KG1 (cell line): ENCODE results near the gene CAPNS1.

ENCODE experiments used
- DNase-seq: peaks from one replicate; lab custom pipeline; 2025; lab: John Stamatoyannopoulos, UW

CAPNS1 gene

DNA sequence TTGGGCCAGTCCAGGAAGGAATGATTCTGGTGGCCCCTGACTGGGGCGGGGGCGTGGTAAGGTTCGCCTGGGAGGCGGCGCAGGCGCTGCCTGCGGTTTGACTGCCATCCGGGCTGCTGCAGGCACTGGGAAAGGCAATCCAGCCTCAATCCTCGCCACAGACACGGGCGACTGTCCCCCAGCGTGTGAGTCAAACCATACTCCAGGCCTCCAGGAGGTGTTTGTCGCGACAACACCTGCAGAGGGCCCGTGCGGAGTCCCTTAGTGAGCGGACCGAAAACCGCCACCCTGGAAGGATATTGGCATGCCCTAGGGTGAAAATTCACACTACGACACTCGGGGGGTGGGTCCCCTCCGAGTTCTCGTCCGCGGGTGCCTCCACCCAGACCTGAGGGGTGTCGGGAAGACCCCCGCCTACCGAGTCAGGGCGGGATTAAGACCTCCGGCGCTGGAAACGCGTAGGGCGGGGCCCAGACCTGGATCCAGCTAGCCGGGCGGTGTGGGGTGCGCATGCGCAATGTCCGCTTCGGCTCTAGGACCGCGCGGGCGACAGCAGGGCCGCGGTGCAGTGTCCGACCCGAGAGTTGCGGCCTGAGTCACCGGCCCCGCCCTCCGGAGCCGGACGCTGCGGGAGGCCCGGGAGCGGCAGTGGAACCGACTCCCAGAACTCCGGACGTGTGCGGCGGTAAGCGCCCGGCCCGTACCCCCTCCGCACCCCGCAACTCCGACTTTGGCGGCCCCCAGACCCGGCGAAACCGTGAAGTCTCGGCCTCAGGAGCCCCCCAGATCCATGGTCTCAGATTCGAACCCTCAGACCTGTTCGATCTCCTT lies at the start of gene CAPNS1:
Gene CAPNS1, plus strand, starts transcription at position 594 of the 831 bp plus-strand sequence. CDS start 946 bp downstream, outside the sequence.
- peak; percentile 89 for DNase-seq

DNA sequence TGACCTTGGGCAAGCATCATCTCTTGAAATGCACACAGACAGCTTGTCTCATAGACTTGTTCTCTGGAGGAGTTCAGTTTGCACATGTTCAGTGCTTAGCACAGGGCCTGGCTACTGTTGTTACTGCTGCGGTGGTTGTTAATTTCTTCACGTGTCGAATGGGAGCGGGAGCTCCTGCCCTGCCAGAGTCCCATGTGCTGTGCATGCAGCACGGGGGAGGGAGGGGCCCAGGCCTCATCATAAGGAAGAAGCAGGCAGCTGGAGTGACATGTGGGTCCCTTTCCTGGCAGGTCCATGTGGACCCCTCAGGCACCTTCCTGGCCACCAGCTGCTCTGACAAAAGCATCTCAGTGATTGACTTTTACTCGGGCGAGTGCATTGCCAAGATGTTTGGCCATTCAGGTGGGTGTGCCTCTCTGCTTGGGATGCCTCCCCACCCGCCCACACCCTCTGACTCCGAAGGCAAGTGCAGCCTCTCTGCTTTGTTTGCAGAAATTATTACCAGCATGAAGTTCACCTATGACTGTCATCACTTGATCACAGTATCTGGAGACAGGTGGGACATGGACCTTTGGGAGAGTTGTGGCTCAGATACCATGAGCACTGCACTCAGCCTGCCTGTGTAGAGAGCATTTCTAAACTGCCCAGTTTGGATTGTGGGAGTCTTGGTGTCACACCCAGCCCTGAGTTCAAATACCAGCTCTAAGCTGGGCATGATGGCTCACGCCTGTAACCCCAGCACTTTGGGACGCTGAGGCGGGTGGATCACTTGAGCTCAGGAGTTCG lies 48.8 kb upstream of the CAPNS1 start:
- no peak for DNase-seq

DNA sequence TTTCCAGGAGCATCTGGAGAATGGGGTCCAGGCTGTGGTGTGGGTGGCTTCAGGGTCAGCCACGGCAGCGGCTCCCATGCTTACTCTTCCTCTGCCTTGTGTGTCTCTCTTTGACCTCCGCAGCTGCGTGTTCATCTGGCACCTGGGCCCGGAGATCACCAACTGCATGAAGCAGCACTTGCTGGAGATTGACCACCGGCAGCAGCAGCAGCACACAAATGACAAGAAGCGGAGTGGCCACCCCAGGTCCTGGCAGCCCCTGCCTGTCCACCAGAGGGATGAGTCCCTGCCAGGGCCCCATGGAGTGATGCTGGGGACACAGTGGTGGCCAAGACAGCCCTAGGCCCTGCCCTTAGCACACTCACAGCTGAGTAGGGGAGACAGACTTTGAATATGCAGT lies 47.3 kb upstream of the CAPNS1 start:
- no peak for DNase-seq

DNA sequence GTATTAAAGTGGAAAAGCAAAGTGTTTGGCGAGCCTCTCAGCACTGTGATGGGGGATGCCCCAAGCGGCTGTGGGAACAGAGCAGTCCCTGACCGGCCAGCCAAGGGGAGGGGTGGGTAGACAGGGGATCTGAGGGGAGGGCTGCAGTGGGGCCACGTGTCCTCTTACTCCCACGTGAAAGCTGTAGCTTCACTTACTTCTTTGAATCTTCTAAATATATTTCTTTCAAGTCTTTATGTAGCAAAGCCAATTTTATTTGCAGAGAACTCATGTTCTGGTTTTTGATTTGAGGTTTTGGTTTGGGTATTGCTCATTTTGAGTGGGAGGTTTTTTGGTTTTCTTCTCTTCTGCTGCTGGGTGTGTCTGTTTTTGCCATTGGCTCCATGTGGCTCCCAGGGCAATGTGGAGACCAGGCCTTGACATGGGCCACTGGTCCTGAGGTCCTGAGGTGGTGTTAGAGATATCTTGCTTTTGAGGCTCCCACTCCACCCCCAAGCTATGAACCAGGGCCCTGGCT lies 46.7 kb upstream of the CAPNS1 start:
- no peak for DNase-seq

DNA sequence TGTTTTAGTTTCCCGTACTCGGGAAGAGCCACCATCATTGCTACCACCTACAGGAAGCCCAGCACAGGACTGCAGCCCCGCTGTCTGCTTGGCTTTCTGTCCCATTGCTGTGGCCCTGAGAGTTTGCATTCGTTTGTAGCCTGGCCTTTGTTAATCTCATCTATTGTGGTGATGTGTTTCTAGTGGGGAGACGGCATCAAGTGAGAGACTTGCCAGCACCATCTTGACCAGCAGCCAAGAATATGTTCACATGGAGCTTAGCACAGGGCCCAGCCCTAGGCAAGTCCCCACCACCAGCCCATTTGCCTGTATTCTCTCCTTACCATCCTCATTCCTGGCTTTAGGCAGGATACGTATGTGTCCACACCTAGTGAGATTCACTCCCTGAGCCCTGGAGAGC lies 46.2 kb upstream of the CAPNS1 start:
- DNase-seq = no peak

DNA sequence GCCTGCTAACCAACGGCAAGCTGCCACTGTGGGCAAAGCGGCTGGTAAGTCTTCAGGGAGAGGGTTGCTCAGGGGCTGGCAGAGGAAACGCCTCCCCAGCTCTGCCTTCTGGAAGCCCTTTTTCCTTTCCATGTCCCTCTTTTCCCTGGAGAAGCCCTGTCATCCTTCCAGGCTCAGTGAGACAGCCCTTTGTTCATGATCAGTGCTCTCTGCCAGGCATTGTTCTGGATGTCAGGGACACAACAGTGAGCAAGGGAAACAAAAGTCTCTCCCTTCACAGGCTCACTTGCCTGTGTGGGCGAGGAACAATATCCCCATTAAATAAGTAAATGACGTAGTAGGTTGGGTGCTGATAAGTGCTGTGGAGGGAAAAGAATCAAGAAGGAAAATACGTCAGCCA lies 42.8 kb upstream of the CAPNS1 start:
- no peak for DNase-seq

DNA sequence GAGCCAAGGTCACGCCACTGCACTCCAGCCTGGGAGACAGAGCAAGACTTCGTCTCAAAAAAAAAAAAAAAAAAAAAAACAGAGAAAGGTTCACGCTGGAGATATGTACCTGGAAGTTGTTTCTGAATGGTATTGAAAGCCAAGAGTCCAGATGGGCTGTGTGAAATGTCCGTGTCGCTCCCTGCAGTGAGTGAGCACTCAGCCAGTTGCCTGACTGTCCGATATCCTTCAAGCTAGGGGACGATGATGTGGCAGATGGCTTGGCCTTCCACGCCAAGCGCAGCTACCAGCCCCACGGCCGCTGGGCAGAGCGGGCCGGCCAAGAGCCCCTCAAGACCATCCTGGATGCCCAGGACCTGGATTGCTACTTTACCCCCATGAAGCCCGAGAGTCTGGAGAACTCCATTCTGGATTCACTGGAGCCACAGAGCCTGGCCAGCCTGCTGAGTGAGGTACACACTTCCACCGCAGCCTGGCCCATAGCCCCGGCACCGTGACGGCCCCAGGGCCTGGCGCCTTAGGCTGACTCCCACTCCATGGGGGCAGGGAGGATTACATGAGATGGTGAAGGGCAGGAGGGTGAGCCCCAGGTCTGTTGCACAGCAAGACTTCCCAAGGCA lies 40.6 kb upstream of the CAPNS1 start:
- no peak for DNase-seq

DNA sequence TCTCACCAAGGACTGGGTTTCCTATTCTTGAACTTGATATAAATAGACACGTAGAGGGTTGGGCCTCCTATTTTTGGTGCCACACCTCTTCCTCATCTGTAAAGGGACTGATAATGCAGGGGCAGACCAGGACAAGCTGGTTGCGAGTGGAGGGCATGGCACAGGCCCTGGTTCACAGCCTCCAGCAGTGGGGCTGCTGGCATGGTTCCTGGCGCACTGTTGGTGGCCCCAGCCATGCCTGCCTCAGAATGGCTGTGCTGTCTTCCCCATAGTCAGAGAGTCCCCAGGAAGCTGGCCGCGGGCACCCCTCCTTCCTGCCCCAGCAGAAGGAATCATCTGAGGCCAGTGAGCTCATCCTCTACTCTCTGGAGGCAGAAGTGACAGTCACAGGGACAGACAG lies 39.4 kb upstream of the CAPNS1 start:
- DNase-seq = no peak

DNA sequence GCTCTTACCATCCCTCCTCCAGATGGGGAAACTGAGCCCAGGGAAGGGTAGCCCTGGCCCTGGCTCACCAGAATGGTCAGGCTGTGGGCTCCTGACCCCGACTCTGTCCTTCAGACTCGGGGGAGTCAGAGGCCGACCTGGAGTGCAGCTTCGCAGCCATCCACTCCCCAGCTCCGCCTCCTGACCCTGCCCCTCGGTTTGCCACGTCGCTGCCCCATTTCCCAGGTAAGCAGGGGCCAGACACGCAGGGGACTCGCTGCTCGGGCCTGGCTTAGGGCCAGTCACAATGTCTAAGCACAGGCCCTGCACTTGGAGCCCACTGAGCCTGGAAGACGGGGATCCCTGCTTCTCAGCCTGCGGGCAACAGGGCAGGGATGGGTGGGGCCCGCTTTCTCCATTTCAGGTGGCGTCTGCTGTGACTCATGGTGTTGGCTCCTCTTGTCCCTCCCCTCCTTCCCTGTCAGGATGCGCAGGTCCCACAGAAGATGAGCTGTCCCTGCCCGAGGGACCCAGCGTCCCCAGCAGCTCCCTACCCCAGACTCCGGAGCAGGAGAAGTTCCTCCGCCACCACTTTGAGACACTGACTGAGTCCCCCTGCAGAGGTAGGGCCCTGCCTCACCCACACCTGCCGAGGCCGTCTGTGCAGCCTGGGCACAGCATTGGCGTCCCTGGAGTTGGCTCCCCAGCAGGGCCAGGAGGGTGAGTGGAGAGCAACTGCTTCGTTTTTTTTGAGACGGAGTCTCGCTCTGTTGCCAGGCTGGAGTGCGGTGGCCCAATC lies 38.1 kb upstream of the CAPNS1 start:
- no peak for DNase-seq

DNA sequence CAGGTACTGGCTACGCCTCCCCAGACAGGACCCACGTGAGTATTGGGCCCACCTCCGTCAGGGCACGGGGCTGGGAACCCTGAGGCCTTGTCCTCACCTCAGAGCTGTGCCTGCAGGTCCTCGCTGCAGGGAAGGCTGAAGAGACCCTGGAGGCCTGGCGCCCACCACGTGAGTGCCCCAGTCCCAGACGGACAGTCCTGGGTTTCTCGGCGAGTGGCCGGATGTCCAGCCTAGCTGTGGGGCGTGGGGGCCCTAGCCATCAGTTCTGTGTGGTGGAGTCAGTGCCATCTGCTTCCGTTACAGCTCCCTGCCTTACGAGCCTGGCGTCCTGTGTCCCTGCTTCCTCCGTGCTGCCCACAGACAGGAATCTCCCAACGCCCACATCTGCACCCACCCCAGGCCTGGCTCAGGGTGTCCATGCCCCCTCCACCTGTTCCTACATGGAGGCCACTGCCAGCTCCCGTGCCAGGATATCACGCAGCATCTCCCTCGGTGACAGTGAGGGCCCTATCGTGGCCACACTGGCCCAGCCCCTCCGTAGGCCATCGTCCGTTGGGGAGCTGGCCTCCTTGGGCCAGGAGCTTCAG lies 36.7 kb upstream of the CAPNS1 start:
- no peak for DNase-seq

DNA sequence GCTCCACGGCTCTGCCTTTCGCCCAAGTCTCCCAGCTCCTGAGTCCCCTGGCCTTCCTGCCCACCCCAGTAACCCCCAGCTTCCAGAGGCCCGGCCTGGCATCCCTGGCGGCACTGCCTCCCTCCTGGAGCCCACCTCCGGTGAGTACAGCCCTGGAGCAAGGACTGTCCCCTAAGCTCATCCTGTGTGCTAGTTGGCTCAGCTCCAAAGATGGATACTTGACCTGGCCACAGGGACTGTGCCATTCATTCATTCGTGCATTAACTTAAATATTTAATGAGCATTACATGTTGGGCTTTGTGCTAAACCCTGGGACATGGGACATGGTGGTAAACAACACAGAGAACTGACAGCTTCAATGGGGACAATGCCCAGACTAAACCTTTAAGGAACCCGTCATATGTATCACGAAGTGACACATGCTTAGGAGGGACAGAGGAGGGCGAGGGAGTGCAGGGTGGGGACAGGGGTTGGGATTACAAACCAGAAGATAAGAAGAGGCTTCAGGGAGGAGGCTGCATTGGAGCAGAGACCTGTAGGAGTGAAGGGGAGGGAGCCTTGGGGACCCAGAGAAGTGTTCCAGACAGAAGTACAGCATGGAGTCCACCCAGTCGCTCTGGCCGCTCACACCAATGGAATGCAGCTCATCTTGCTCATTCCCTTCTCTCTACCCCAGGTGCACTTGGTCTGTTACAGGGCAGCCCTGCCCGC lies 35.9 kb upstream of the CAPNS1 start:
- no peak for DNase-seq

DNA sequence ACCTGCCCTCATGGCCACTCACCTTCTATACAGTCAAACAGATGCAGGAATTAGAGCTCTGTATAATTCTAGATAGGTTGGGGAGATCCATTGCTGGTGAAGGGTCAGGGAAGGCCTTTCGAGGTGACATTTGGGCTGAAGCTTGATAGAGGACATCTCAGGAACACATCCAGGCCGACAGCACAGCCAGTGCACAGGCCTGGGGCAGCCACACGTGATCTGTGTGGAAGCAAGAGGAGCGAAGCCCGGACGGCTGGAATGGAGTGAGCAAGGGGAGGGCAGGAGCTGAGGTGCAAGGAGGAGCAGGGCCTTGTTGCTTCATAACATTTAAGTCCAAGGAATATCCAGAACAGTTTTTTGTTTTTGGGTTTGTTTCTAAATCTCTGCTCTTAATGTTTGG lies 33.4 kb upstream of the CAPNS1 start:
- DNase-seq = no peak

DNA sequence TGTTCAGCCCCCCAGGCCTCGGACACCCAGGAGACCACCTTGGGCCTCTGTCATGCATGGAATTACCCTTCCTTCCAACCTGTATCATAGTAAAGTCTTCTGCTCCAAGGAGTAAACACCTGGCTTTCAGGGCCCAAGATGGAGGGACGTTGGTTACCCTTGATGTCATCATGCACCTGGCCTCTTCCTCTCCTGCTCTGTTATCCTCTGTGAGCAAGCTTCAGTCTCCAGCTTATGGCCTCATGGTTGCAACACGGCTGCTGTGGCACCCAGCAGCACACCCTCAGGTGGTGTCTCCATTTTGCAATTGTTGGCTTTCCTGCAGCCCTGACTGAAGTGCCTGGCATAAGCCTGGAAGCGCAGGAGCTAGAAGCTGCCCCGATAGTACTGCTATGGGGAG lies 32.9 kb upstream of the CAPNS1 start:
- DNase-seq = no peak

DNA sequence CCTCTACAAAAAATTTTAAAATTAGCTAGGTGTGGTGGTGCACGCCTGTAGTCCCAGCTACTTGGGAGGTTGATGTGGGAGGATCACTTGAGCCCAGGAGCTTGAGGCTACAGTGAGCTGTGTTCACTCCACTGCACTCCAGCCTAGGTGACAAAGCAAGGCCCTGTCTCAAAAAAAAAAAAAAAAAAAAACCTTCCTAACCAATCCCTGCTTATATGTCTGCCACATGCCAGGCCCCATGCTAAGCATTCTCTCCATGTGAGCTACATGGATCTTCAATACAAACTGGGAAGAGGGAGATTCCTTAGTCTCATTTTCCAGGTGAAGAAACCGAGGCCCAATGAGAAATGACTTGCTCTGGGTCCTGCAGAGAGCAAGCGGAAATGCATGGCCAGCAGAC lies 31.2 kb upstream of the CAPNS1 start:
- DNase-seq = no peak

DNA sequence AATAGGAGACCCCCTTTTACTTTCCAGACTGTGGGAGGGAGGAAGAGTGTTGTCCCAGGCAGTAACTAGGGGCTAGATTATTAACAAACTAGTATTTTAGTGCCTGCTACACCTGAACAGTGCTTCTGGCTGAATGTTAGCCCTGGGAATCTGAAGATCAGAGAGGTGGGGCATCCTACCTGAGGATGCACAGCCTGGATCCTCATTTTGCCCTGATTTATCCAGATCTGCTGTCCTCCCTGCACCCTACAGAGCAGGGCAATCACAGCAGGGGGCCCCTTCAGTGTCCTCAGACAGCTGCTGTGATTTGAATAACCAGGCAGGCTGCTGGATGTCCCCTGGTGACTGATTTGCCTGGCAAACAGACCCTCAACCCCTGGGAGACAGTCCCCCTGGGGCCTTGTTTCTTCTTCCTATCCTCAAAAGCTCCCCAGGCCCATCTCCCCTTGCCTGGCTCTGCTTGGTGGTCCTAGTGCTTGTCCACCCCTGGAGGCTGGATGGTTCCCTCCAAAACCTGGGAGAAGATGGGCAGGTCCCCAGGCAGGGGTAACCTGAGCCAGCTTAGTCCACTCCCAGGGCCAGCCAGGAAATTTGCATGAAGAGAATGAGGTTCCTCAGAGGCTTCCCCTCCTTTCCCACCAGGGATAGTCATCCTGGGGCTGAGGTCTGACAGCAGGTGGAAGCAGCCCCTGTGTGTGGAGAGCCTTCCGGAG lies 29.2 kb upstream of the CAPNS1 start, which contains the start of gene OVOL3:
Gene OVOL3, plus strand, starts transcription at position 657 of the 713 bp plus-strand sequence. CDS start 60 bp downstream, outside the sequence.
- DNase-seq = no peak

DNA sequence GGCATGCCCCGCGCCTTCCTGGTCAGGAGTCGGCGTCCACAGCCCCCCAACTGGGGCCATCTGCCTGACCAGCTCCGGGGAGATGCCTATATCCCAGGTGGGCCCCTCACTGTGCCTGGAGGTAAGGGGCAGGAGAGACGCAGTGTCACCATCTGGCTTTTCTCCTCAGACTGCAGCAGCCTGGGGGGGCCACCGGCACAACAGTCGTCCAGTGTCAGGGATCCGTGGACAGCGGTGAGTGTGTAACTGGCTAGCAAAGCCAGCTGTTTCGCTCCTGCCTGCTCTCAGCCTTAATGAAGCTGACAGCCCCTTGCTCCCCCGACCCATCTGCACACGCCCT lies 28.7 kb upstream of the CAPNS1 start:
- no peak for DNase-seq

DNA sequence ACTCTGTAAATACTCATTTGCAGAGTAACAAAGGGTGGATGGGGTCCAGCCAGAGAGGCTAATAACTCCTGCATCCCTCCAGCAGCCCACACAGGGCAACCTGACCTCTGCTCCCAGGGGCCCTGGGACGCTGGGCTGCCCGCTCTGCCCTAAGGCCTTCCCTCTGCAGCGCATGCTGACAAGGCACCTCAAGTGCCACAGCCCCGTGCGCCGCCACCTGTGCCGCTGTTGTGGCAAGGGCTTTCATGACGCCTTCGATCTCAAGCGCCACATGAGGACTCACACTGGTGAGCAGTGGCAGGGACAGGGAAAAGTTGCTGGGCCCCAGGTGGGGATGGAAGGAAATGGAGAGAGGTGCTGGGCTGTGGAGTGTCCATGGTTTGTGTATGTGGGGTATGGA lies 27.2 kb upstream of the CAPNS1 start:
- DNase-seq = no peak

DNA sequence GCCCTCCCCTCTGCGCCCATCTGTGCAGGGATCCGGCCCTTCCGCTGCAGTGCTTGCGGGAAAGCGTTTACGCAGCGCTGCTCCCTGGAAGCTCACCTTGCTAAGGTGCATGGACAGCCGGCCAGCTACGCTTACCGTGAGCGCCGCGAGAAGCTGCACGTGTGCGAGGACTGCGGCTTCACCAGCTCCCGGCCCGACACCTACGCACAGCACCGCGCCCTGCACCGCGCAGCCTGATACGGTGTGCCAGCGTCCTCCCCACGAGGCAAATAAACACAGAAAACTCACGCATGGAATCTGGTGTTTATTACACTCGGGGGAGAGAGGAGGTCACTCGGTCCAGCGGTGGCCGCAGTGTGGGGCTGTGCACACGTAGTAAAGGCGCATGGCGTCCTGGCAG lies 26.4 kb upstream of the CAPNS1 start:
- DNase-seq = no peak

DNA sequence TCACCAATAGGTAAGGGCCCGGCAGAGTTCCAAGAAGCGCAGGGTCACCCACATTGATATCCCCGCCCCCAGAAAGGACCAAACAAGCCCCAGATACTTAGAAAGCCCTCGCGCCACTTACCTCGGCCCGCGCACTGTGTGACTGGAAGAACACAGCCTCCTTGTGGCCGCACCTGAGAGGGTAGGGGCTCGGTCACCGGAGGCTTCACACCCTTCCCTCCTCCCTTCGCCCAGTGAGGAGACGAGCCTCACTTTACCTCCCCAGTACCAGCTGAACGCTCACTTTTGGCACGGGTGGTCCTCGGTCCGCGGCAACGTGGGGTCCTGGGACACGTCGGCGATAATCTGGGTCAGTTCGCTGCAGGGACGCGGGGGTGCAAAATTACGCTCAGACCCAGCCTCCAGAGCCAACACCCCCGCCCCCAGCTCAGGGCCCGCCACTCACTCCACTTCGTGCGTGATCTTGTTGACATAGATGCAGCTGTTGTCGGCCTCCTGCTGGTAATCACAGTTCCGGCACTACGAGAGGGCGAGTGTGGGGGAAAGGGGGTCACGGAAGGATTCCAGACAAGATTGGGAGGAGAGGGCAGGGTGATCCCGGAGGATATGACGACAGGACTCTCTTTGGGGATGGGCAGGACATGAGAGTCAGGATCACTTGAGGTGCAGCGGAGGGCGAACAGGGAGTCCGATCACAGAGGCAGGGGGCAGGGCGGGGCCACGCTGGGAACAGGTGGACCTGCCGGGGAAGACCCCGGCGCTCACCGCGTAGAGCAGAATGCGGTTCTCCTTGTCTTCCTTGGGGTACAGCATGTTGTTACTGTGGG lies 25.8 kb upstream of the CAPNS1 start:
- no peak for DNase-seq
